Measurements from ENCODE around the gene CLDN22. TPM values are rescaled to one million over a fixed set of nuclear protein-coding genes. Genes with fewer than 3 reads are reported as not detected.

CLDN22 gene
- total and polyA plus RNA-seq, 9 of the 15 experiments (the other 6 are each of a cell fraction or from before 2014, with no cell fraction given): 0.21 TPM; not detected in 8

DNA sequence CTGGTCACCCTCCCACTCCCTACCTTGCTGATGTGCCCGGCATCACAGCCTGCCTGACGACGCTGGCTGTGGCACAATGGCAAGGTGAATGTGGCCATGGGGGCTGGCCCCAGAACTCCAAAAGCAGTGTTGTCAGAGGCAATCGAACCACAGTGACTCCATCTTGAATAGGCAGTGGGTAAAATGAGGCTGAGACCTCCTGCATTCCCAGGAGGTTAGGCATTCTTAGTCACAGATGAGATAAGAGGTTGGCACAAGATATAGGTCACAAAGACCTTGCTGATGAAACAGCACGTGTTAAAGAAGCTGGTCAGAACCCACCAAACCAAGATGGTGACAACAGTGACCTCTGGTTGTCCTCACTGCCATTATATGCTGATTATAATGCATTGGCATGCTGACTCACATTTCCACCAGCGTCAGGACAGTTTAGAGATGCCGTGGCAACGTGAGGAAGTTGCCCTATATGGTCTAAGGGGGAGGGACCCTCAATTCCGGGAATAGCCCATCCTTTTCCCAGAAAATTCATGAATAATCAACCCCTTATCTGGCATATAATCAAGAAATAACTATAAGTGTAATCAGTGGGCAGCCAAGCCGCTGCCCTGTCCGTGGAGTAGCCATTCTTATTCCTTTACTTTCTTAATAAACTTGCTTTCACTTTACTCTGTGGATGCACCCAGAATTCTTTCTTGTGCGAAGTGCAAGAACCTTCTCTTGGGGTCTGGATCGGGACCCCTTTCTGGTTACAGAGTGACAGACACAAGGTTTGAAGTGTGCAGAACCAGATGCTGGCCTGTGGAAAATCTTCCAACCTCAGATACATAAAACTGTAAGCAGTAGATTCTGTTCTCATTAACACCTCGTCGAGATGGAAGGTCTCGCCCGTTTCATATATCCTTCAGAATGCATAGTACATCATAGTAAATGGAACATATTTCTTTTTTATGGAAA, 28.9 kb upstream of the CLDN22 start (continued):
- peak; percentile 98 for TF ChIP-seq CREB5 (CRISPR knock-in tag; IDR thresholded peaks at IDR 0.05)
- TF ChIP-seq ARID3B (CRISPR knock-in tag; IDR thresholded peaks at IDR 0.05; ENCODE audit: borderline replicate concordance): peak; percentile 99
- no peak for TF ChIP-seq IRF1 (CRISPR knock-in tag; IDR thresholded peaks at IDR 0.05; ENCODE audit: borderline replicate concordance)
- TF ChIP-seq, protein P1, sequence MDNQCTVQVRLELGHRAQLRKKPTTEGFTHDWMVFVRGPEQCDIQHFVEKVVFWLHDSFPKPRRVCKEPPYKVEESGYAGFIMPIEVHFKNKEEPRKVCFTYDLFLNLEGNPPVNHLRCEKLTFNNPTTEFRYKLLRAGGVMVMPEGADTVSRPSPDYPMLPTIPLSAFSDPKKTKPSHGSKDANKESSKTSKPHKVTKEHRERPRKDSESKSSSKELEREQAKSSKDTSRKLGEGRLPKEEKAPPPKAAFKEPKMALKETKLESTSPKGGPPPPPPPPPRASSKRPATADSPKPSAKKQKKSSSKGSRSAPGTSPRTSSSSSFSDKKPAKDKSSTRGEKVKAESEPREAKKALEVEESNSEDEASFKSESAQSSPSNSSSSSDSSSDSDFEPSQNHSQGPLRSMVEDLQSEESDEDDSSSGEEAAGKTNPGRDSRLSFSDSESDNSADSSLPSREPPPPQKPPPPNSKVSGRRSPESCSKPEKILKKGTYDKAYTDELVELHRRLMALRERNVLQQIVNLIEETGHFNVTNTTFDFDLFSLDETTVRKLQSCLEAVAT (IDR thresholded peaks at IDR 0.05): no peak
- TF ChIP-seq ZNF764 (CRISPR knock-in tag; IDR thresholded peaks at IDR 0.05; ENCODE audit: low read depth): peak; percentile 92
- no peak for TF ChIP-seq FIP1L1 (IDR thresholded peaks at IDR 0.05; ENCODE audit: low read depth, low read length, poor library complexity, severe bottlenecking)
- no peak for TF ChIP-seq HMGN3 (IDR thresholded peaks at IDR 0.05; ENCODE audit: borderline replicate concordance, extremely low read depth, insufficient read length, low read depth, low read length)
- no peak for TF ChIP-seq BDP1 (IDR thresholded peaks at IDR 0.05; ENCODE audit: insufficient read depth, insufficient read length)
- TF ChIP-seq, protein P2, sequence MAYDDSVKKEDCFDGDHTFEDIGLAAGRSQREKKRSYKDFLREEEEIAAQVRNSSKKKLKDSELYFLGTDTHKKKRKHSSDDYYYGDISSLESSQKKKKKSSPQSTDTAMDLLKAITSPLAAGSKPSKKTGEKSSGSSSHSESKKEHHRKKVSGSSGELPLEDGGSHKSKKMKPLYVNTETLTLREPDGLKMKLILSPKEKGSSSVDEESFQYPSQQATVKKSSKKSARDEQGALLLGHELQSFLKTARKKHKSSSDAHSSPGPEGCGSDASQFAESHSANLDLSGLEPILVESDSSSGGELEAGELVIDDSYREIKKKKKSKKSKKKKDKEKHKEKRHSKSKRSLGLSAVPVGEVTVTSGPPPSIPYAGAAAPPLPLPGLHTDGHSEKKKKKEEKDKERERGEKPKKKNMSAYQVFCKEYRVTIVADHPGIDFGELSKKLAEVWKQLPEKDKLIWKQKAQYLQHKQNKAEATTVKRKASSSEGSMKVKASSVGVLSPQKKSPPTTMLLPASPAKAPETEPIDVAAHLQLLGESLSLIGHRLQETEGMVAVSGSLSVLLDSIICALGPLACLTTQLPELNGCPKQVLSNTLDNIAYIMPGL (CRISPR knock-in tag; IDR thresholded peaks at IDR 0.05): no peak
- TF ChIP-seq ZNF140 (CRISPR knock-in tag; IDR thresholded peaks at IDR 0.05): peak; percentile 84
- TF ChIP-seq ZNF184 (CRISPR knock-in tag; IDR thresholded peaks at IDR 0.05): no peak
- TF ChIP-seq CBFA2T2 (conservative IDR thresholded peaks at IDR 0.05): no peak
- TF ChIP-seq, protein P3, sequence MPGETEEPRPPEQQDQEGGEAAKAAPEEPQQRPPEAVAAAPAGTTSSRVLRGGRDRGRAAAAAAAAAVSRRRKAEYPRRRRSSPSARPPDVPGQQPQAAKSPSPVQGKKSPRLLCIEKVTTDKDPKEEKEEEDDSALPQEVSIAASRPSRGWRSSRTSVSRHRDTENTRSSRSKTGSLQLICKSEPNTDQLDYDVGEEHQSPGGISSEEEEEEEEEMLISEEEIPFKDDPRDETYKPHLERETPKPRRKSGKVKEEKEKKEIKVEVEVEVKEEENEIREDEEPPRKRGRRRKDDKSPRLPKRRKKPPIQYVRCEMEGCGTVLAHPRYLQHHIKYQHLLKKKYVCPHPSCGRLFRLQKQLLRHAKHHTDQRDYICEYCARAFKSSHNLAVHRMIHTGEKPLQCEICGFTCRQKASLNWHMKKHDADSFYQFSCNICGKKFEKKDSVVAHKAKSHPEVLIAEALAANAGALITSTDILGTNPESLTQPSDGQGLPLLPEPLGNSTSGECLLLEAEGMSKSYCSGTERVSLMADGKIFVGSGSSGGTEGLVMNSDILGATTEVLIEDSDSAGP (CRISPR knock-in tag; IDR thresholded peaks at IDR 0.05): no peak
- TF ChIP-seq, protein P4, sequence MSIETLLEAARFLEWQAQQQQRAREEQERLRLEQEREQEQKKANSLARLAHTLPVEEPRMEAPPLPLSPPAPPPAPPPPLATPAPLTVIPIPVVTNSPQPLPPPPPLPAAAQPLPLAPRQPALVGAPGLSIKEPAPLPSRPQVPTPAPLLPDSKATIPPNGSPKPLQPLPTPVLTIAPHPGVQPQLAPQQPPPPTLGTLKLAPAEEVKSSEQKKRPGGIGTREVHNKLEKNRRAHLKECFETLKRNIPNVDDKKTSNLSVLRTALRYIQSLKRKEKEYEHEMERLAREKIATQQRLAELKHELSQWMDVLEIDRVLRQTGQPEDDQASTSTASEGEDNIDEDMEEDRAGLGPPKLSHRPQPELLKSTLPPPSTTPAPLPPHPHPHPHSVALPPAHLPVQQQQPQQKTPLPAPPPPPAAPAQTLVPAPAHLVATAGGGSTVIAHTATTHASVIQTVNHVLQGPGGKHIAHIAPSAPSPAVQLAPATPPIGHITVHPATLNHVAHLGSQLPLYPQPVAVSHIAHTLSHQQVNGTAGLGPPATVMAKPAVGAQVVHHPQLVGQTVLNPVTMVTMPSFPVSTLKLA (conservative IDR thresholded peaks at IDR 0.05): peak; percentile 14 to 62; a peak in 2 of 4 replicates

Measured in K562 (cell line).